GM12878 (cell line): Measurements from ENCODE around the gene YBX3. TPM values are rescaled to one million over a fixed set of nuclear protein-coding genes. Genes with fewer than 3 reads are reported as not detected.

Experiments
- ATAC-seq: fragments of 200-7000 bp; cut with Tn5 transposase; 3 replicates; pipeline ENCODE4 v1.9.1; 2020; ENCODE audit warnings: mild to moderate bottlenecking, moderate library complexity
- BruUV-seq: library from RNA; stranded (reverse); fragments of 400-500 nt; replicated peaks from 2 replicates; lab custom pipeline; 2021; lab: Mats Ljungman, UMichigan
- CTCF ChIA-PET: fragments of 300-600 bp; sonication (Branson Sonifier 250); formaldehyde crosslinking; extraction: SDS; loops from one replicate; lab custom pipeline; 2021; ENCODE audit warnings: inconsistent platforms; lab: Yijun Ruan, JAX
- POLR2A ChIA-PET: fragments of 350-600 bp; formaldehyde crosslinking; extraction: SDS; loops from one replicate; lab custom pipeline; 2021; ENCODE audit warnings: inconsistent platforms; lab: Charles Lee
- RAD21 ChIA-PET: fragments of 300-600 bp; sonication (Branson Sonifier 250); formaldehyde crosslinking; loops from one replicate; lab custom pipeline; 2023; ENCODE audit warnings: antibody characterized with exemption; ENCODE audit not compliant: unreplicated experiment; lab: Charles Lee
- SMC1A ChIA-PET: fragments of 300-600 bp; sonication (Branson Sonifier 250); formaldehyde crosslinking; loops from one replicate; lab custom pipeline; 2023; ENCODE audit not compliant: unreplicated experiment, uncharacterized antibody; lab: Charles Lee
- DNase-seq: peaks from one replicate; pipeline ENCODE4 v3.0.0-alpha.2; 2011; ENCODE audit warnings: low read depth, low spot score
- FAIRE-seq: peaks from 3 replicates; lab custom pipeline; 2011; peaks lifted over from hg19 to GRCh38; lab: Jason Lieb, UNC
- H2AFZ ChIP-seq: 2 replicates; pipeline ENCODE4 v1.6.0; 2011; ENCODE audit warnings: low read depth, low read length, control low read depth; ENCODE audit not compliant: control insufficient read depth
- H3K27ac ChIP-seq: 2 replicates; pipeline ENCODE4 v1.5.1; 2011; ENCODE audit warnings: control low read depth; ENCODE audit not compliant: control insufficient read depth, insufficient read depth
- H3K27me3 ChIP-seq, 2 experiments: replicated peaks in 1 of 2; 2 replicates each; pipeline versions ENCODE4 v1.6.0 to v1.6.1; 2011; ENCODE audit warnings: low read length in 1 of 2; ENCODE audit not compliant: control insufficient read depth in 2 of 2, insufficient read depth in 2 of 2
- H3K36me3 ChIP-seq, 2 experiments: 2 replicates each; pipeline ENCODE4 v1.5.1; 2011; ENCODE audit warnings: low read length in 1 of 2; ENCODE audit not compliant: control insufficient read depth in 2 of 2, insufficient read depth in 2 of 2
- H3K4me1 ChIP-seq: 2 replicates; pipeline ENCODE4 v1.6.1; 2011; ENCODE audit warnings: mild to moderate bottlenecking, low read length, moderate library complexity, mixed read lengths; ENCODE audit not compliant: control insufficient read depth, insufficient read depth
- H3K4me2 ChIP-seq: 2 replicates; pipeline ENCODE4 v1.6.0; 2011; ENCODE audit warnings: control low read depth; ENCODE audit not compliant: control insufficient read depth, insufficient read depth
- H3K4me3 ChIP-seq: fragments of 200-600 bp; sonication (generic); 2 replicates; pipeline ENCODE4 v1.5.1; 2016
- H3K79me2 ChIP-seq: 2 replicates; pipeline ENCODE4 v1.6.0; 2011; ENCODE audit warnings: low read length; ENCODE audit not compliant: control insufficient read depth, insufficient read depth
- H3K9ac ChIP-seq: 2 replicates; pipeline ENCODE4 v1.8.0; 2011; ENCODE audit warnings: low read length, control low read depth, mixed read lengths; ENCODE audit not compliant: control insufficient read depth, insufficient read depth
- H3K9me3 ChIP-seq: replicated peaks from 3 replicates; pipeline ENCODE4 v1.5.1; 2011; ENCODE audit warnings: mild to moderate bottlenecking, low read length; ENCODE audit not compliant: control insufficient read depth, insufficient read depth
- H4K20me1 ChIP-seq: 2 replicates; pipeline ENCODE4 v1.6.0; 2011; ENCODE audit not compliant: control insufficient read depth, insufficient read depth
- ASH2L ChIP-seq: fragments of 300-600, 200-600 bp; sonication (generic); IDR thresholded peaks from 2 replicates; pipeline ENCODE4 v1.6.1; 2017; ENCODE audit warnings: low read depth, mild to moderate bottlenecking, borderline replicate concordance
- CHD4 ChIP-seq: fragments of 200-600 bp; sonication (generic); IDR thresholded peaks from 2 replicates; pipeline ENCODE4 v1.6.1; 2016; ENCODE audit warnings: mild to moderate bottlenecking
- HDAC2 ChIP-seq: fragments of 200-600 bp; sonication (generic); IDR thresholded peaks from 2 replicates; pipeline ENCODE4 v1.6.1; 2017
- NBN ChIP-seq: fragments of 450-650 bp; IDR thresholded peaks from 2 replicates; pipeline ENCODE4 v1.6.1; 2016
- POLR2AphosphoS5 ChIP-seq: IDR thresholded peaks from 2 replicates; pipeline ENCODE4 v1.6.1; 2011; ENCODE audit warnings: mild to moderate bottlenecking, low read length, inconsistent platforms
- SIN3A ChIP-seq: IDR thresholded peaks from 2 replicates; pipeline ENCODE4 v1.6.1; 2012; ENCODE audit warnings: low read depth, low read length, improper control_type of control experiment
- SREBF2 ChIP-seq: IDR thresholded peaks from 2 replicates; pipeline ENCODE4 v1.6.1; 2012; ENCODE audit warnings: mild to moderate bottlenecking, low read length
- TARDBP ChIP-seq: IDR thresholded peaks from 2 replicates; pipeline ENCODE4 v1.6.1; 2016; ENCODE audit warnings: borderline replicate concordance
- TCF12 ChIP-seq: IDR thresholded peaks from 2 replicates; pipeline ENCODE4 v1.6.1; 2011; ENCODE audit warnings: low read depth, mild to moderate bottlenecking, low read length
- ZZZ3 ChIP-seq: IDR thresholded peaks from 2 replicates; pipeline ENCODE4 v1.6.1; 2011; ENCODE audit warnings: low read depth; ENCODE audit not compliant: control insufficient read depth, insufficient read length
- WGBS: methylation state at CpG from one replicate; pipeline ENCODE4 v1.1.6; 2016; ENCODE audit warnings: low lambda C conversion rate; ENCODE audit not compliant: insufficient replicate concordance, insufficient coverage; ENCODE audit errors: missing lambda C conversion rate; 5-methylcytosine and 5-hydroxymethylcytosine counted together
- in situ Hi-C: fragments of 300-500 bp; cut with MboI; formaldehyde crosslinking; loops from 9 replicates; pipeline ENCODE4 v1.14.3; 2018; ENCODE audit warnings: mixed read lengths
- intact Hi-C: fragments of 100-400 bp; cut with micrococcal nuclease; formaldehyde crosslinking; loops from one replicate; pipeline ENCODE4 v1.14.2; 2022; ENCODE audit not compliant: unreplicated experiment
- polyA plus RNA-seq, 11 experiments: library from polyadenylated mRNA; depleted of rRNA in 4 of 11; unstranded in 6 of 11; stranded (reverse) in 5 of 11; fragments of >200 nt; fragmentation: Nextera tagmentation in 4 of 11; fragmentation: Illumina TruSeq in 1 of 11; extraction: Ambion mirVana in 4 of 11; extraction: Trizol in 1 of 11; gene quantifications; 1 replicate in 1 of 11; 2 replicates in 10 of 11; pipeline versions ENCODE4 v1.2.1 to v1.2.3, GENCODE V29; 2011 to 2016; ENCODE audit warnings: inconsistent platforms in 2 of 11, missing spikeins in 2 of 11, low read depth in 1 of 11
- total RNA-seq, 4 experiments: library from RNA; depleted of rRNA in 3 of 4; stranded (reverse); fragments of >200 nt in 3 of 4; fragmentation: Illumina TruSeq in 1 of 4; extraction: Trizol in 1 of 4; gene quantifications; 2 replicates each; pipeline versions ENCODE4 v1.2.1 to v1.2.3, GENCODE V29; 2013 to 2021
- TF ChIP-seq, protein P1 (sequence below): fragments of 450-650 bp; IDR thresholded peaks from 2 replicates; pipeline ENCODE4 v1.6.1; 2017; ENCODE audit warnings: borderline replicate concordance
- TF ChIP-seq, protein P2 (sequence below): IDR thresholded peaks from 2 replicates; pipeline ENCODE4 v1.6.1; 2012; ENCODE audit warnings: low read depth, low read length, improper control_type of control experiment
- TF ChIP-seq, protein P3 (sequence below): fragments of 450-650 bp; IDR thresholded peaks from 2 replicates; pipeline ENCODE4 v1.6.1; 2016; ENCODE audit warnings: mild to moderate bottlenecking, moderate library complexity, borderline replicate concordance

Gene YBX3
- total and polyA plus RNA-seq, 10 of the 15 experiments (the other 5 are each of a cell fraction or from before 2014, with no cell fraction given) = 25.9 to 221 (median 111) TPM

DNA sequence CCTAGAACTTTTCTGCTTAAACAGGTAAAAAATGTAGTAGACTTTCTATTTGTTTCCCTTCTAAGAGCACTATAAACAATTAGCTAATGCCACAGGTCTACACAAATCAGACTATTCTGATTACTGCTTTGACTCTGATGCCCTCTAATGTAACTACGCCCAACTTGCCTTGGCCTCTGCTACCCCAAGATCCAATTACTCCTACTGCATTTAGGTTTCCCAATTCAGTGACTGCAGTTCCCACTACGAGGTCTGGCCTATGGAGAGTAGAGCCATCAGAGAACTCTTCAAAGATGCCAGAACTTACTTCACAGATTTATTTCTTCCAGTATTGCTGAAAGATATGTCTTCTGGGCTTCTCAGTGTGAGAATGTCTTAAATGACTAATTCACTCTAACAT is 34.0 kb downstream of the YBX3 start (continued):
- TF ChIP-seq, protein P1, sequence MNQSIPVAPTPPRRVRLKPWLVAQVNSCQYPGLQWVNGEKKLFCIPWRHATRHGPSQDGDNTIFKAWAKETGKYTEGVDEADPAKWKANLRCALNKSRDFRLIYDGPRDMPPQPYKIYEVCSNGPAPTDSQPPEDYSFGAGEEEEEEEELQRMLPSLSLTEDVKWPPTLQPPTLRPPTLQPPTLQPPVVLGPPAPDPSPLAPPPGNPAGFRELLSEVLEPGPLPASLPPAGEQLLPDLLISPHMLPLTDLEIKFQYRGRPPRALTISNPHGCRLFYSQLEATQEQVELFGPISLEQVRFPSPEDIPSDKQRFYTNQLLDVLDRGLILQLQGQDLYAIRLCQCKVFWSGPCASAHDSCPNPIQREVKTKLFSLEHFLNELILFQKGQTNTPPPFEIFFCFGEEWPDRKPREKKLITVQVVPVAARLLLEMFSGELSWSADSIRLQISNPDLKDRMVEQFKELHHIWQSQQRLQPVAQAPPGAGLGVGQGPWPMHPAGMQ = no peak

DNA sequence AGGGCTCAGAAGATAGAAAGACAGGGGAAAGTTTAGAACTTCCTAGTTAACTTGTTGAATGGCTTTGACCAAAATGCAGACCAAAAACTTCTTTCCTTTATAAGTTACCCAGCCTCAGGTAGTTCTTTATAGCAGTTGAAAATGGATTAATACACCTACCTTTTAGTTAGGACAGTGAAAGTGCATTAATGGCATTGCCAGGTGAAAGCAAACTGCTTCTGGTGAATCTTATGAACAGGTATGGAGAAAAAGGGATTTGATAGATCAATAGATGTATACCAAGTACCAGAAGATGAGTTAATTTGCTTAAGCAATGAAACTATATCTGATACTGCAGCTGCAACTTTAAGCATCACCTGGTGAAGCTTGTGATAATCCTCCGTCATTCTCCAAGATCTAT is 35.1 kb downstream of the YBX3 start:
- Histone ChIP-seq H4K20me1 (no peaks in the 10 kb centered on the region), H3K79me2 (no peaks in the 10 kb centered on the region), H3K9me3 (no peaks in the 10 kb centered on the region; the same call in 1 of the 3 replicates), H3K9ac (no peak overlapping the region), H3K4me1 (no peaks in the 10 kb centered on the region), H3K27me3 (no peaks in the 10 kb centered on the region), H3K4me2 (no peak overlapping the region), H3K36me3 (no peaks in the 10 kb centered on the region), H3K27ac (no peak overlapping the region), H2AFZ (no peak overlapping the region), H3K4me3 (no peak overlapping the region)
- FAIRE-seq (no peak), ATAC-seq (no peak), DNase-seq (no peak)
- in situ Hi-C loops = no loop called here
- RAD21 ChIA-PET = no interaction called here
- BruUV-seq = no TSS peak
- SMC1A ChIA-PET = no interaction called here
- intact Hi-C loops = no loop called here
- 53% methylated on average over 1 of the region's 1 CpG for WGBS
- POLR2A ChIA-PET = no interaction called here
- TF ChIP-seq POLR2AphosphoS5 = no peak
- no peak for TF ChIP-seq CHD4
- TF ChIP-seq, protein P2, sequence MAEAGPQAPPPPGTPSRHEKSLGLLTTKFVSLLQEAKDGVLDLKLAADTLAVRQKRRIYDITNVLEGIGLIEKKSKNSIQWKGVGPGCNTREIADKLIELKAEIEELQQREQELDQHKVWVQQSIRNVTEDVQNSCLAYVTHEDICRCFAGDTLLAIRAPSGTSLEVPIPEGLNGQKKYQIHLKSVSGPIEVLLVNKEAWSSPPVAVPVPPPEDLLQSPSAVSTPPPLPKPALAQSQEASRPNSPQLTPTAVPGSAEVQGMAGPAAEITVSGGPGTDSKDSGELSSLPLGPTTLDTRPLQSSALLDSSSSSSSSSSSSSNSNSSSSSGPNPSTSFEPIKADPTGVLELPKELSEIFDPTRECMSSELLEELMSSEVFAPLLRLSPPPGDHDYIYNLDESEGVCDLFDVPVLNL = no peak
- TF ChIP-seq SIN3A = no peak
- TF ChIP-seq HDAC2 = no peak
- no peak for TF ChIP-seq TARDBP
- TF ChIP-seq SREBF2 = no peak
- TF ChIP-seq ZZZ3 = no peak
- no peak for TF ChIP-seq NBN
- TF ChIP-seq, protein P3, sequence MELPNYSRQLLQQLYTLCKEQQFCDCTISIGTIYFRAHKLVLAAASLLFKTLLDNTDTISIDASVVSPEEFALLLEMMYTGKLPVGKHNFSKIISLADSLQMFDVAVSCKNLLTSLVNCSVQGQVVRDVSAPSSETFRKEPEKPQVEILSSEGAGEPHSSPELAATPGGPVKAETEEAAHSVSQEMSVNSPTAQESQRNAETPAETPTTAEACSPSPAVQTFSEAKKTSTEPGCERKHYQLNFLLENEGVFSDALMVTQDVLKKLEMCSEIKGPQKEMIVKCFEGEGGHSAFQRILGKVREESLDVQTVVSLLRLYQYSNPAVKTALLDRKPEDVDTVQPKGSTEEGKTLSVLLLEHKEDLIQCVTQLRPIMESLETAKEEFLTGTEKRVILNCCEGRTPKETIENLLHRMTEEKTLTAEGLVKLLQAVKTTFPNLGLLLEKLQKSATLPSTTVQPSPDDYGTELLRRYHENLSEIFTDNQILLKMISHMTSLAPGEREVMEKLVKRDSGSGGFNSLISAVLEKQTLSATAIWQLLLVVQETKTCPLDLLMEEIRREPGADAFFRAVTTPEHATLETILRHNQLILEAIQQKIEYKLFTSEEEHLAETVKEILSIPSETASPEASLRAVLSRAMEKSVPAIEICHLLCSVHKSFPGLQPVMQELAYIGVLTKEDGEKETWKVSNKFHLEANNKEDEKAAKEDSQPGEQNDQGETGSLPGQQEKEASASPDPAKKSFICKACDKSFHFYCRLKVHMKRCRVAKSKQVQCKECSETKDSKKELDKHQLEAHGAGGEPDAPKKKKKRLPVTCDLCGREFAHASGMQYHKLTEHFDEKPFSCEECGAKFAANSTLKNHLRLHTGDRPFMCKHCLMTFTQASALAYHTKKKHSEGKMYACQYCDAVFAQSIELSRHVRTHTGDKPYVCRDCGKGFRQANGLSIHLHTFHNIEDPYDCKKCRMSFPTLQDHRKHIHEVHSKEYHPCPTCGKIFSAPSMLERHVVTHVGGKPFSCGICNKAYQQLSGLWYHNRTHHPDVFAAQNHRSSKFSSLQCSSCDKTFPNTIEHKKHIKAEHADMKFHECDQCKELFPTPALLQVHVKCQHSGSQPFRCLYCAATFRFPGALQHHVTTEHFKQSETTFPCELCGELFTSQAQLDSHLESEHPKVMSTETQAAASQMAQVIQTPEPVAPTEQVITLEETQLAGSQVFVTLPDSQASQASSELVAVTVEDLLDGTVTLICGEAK = no peak
- TF ChIP-seq ASH2L = no peak
- no peak for TF ChIP-seq TCF12
- CTCF ChIA-PET = no interaction called here
